Panc1 (cell line): ENCODE measurements around the gene GATAD2B.

ENCODE experiments used
- SIN3A ChIP-seq: IDR thresholded peaks from 2 replicates; pipeline ENCODE4 v1.6.1; 2012; ENCODE audit warnings: low read depth, mild to moderate bottlenecking, low read length, moderate library complexity, borderline replicate concordance; ENCODE audit not compliant: insufficient read depth
- TF ChIP-seq, protein P1 (sequence below): fragments of 450-650 bp; IDR thresholded peaks from 2 replicates; pipeline ENCODE4 v1.5.1; 2017; ENCODE audit warnings: mild to moderate bottlenecking
- TF ChIP-seq, protein P2 (sequence below), 2 experiments: IDR thresholded peaks; 2 replicates each; pipeline ENCODE4 v1.6.1; 2011 to 2012; ENCODE audit warnings: low read depth in 2 of 2, control low read depth in 1 of 2, low read length in 1 of 2, mild to moderate bottlenecking in 1 of 2, moderate library complexity in 1 of 2; ENCODE audit not compliant: insufficient read depth in 1 of 2

DNA sequence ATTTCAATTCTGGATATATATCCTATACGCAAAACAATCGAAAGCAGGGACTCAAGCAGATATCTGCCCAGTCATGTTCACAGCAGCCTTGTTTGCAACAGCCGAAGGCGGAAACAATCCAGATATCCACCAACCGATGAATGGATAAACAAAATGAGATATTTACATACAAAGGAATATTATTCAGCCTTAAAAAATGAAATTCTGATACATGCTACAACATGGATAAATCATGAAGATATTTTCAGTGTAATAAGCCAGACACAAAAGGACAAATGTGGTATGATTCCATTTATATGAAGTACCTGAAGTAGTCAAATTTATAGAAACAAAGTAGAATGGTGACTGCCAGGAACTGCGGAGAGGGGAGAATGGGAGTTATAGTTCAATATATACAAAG lies 15.6 kb downstream of the GATAD2B start:
- TF ChIP-seq, protein P1, sequence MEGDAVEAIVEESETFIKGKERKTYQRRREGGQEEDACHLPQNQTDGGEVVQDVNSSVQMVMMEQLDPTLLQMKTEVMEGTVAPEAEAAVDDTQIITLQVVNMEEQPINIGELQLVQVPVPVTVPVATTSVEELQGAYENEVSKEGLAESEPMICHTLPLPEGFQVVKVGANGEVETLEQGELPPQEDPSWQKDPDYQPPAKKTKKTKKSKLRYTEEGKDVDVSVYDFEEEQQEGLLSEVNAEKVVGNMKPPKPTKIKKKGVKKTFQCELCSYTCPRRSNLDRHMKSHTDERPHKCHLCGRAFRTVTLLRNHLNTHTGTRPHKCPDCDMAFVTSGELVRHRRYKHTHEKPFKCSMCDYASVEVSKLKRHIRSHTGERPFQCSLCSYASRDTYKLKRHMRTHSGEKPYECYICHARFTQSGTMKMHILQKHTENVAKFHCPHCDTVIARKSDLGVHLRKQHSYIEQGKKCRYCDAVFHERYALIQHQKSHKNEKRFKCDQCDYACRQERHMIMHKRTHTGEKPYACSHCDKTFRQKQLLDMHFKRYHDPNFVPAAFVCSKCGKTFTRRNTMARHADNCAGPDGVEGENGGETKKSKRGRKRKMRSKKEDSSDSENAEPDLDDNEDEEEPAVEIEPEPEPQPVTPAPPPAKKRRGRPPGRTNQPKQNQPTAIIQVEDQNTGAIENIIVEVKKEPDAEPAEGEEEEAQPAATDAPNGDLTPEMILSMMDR, result no peak
- TF ChIP-seq, protein P2, sequence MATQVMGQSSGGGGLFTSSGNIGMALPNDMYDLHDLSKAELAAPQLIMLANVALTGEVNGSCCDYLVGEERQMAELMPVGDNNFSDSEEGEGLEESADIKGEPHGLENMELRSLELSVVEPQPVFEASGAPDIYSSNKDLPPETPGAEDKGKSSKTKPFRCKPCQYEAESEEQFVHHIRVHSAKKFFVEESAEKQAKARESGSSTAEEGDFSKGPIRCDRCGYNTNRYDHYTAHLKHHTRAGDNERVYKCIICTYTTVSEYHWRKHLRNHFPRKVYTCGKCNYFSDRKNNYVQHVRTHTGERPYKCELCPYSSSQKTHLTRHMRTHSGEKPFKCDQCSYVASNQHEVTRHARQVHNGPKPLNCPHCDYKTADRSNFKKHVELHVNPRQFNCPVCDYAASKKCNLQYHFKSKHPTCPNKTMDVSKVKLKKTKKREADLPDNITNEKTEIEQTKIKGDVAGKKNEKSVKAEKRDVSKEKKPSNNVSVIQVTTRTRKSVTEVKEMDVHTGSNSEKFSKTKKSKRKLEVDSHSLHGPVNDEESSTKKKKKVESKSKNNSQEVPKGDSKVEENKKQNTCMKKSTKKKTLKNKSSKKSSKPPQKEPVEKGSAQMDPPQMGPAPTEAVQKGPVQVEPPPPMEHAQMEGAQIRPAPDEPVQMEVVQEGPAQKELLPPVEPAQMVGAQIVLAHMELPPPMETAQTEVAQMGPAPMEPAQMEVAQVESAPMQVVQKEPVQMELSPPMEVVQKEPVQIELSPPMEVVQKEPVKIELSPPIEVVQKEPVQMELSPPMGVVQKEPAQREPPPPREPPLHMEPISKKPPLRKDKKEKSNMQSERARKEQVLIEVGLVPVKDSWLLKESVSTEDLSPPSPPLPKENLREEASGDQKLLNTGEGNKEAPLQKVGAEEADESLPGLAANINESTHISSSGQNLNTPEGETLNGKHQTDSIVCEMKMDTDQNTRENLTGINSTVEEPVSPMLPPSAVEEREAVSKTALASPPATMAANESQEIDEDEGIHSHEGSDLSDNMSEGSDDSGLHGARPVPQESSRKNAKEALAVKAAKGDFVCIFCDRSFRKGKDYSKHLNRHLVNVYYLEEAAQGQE (IDR thresholded peaks at IDR 0.05; ENCODE audit: insufficient read depth in 1 of 2, low read depth in 2 of 2, low read length in 1 of 2), result no peak
- no peak for TF ChIP-seq SIN3A
